Sigmoid colon (tissue), 4 donors: ENCODE measurements around the gene SH2D7.

Experiments used
- CTCF ChIP-seq, 4 experiments: fragments of 450-650 bp in 3 of 4; fragments of 200-600 bp in 1 of 4; IDR thresholded peaks; one replicate each; pipeline ENCODE4 v1.5.1; 2016 to 2019; ENCODE audit warnings: antibody characterized with exemption in 4 of 4, mild to moderate bottlenecking in 3 of 4, moderate library complexity in 2 of 4
- EP300 ChIP-seq, 4 donors: sonication (generic); formaldehyde crosslinking; IDR thresholded peaks; one replicate each; pipeline ENCODE4 v1.6.1; 2017; ENCODE audit warnings: antibody characterized with exemption in 4 of 4
- POLR2A ChIP-seq, 2 donors: fragments of 450-650 bp; IDR thresholded peaks; one replicate each; pipeline ENCODE4 v1.6.1; 2016; ENCODE audit warnings: antibody characterized with exemption in 2 of 2, mild to moderate bottlenecking in 2 of 2, moderate library complexity in 2 of 2

GRCh38 chr15:78105476-78106241 lies 13.3 kb downstream of the SH2D7 start:
- TF ChIP-seq POLR2A (IDR thresholded peaks at IDR 0.05) = no peak
- no peak for TF ChIP-seq EP300 (IDR thresholded peaks at IDR 0.05)
- TF ChIP-seq CTCF (IDR thresholded peaks at IDR 0.05) = no peak
